ENCODE measurements around the gene IGFBP4. TPM values are rescaled to one million over a fixed set of nuclear protein-coding genes. Genes with fewer than 3 reads are reported as not detected.

The IGFBP4 gene
- total and polyA plus RNA-seq, 2 of the 13 experiments (the other 11 are each of a cell fraction or from before 2014, with no cell fraction given), result 4.1 to 49.0 TPM

DNA sequence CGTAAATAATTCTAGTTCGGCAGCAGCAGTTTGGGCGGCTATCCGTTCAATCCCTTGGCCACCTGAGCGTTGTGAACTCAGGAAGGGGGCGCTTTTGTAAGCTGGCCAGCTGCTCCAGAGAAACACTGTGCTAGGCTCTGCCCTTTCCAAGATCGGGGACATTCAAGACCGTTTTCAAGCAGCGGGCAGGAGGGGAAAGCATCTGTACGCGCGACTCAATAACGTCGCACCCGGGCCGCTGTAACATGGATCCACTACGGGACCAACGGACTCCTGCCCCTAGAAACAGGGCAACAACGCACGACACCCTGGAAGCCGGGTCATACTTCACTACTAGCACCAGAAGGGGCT lies 26.0 kb upstream of the IGFBP4 start (continued):
- TF ChIP-seq ZNF772 (CRISPR knock-in tag; IDR thresholded peaks at IDR 0.05) (no peak), ZNF567 (CRISPR knock-in tag; IDR thresholded peaks at IDR 0.05; ENCODE audit: borderline replicate concordance) (no peak), HES4 (CRISPR knock-in tag; IDR thresholded peaks at IDR 0.05; ENCODE audit: borderline replicate concordance) (no peak), CBX2 (IDR thresholded peaks at IDR 0.05; ENCODE audit: low read depth, low read length) (no peak), CBX2 (CRISPR knock-in tag; IDR thresholded peaks at IDR 0.05; ENCODE audit: low read depth) (no peak), CREB1 (IDR thresholded peaks at IDR 0.05) (no peak), CREB1 (CRISPR knock-in tag; IDR thresholded peaks at IDR 0.05) (no peak), POLR2AphosphoS5 (IDR thresholded peaks at IDR 0.05; ENCODE audit: low read depth, low read length) (no peak), TBL1XR1 (IDR thresholded peaks at IDR 0.05; ENCODE audit: borderline replicate concordance, low read length, partially characterized antibody) (no peak), TGIF2 (CRISPR knock-in tag; IDR thresholded peaks at IDR 0.05) (peak; percentile 14; the same call in 1 of the 2 replicates), ZNF121 (CRISPR knock-in tag; IDR thresholded peaks at IDR 0.05) (peak; percentile 98), ZNF160 (CRISPR knock-in tag; IDR thresholded peaks at IDR 0.05) (no peak), ZNF616 (CRISPR knock-in tag; IDR thresholded peaks at IDR 0.05; ENCODE audit: low read depth) (no peak), ELF1 (CRISPR knock-in tag; IDR thresholded peaks at IDR 0.05) (no peak), ZNF841 (CRISPR knock-in tag; IDR thresholded peaks at IDR 0.05; ENCODE audit: borderline replicate concordance) (no peak), CHCHD3 (CRISPR knock-in tag; IDR thresholded peaks at IDR 0.05) (no peak), ZNF766 (CRISPR knock-in tag; IDR thresholded peaks at IDR 0.05; ENCODE audit: borderline replicate concordance) (no peak)
- TF ChIP-seq, protein P1, sequence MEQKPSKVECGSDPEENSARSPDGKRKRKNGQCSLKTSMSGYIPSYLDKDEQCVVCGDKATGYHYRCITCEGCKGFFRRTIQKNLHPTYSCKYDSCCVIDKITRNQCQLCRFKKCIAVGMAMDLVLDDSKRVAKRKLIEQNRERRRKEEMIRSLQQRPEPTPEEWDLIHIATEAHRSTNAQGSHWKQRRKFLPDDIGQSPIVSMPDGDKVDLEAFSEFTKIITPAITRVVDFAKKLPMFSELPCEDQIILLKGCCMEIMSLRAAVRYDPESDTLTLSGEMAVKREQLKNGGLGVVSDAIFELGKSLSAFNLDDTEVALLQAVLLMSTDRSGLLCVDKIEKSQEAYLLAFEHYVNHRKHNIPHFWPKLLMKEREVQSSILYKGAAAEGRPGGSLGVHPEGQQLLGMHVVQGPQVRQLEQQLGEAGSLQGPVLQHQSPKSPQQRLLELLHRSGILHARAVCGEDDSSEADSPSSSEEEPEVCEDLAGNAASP (CRISPR knock-in tag; IDR thresholded peaks at IDR 0.05; ENCODE audit: borderline replicate concordance), result no peak
- TF ChIP-seq, protein P2, sequence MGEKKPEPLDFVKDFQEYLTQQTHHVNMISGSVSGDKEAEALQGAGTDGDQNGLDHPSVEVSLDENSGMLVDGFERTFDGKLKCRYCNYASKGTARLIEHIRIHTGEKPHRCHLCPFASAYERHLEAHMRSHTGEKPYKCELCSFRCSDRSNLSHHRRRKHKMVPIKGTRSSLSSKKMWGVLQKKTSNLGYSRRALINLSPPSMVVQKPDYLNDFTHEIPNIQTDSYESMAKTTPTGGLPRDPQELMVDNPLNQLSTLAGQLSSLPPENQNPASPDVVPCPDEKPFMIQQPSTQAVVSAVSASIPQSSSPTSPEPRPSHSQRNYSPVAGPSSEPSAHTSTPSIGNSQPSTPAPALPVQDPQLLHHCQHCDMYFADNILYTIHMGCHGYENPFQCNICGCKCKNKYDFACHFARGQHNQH (CRISPR knock-in tag; IDR thresholded peaks at IDR 0.05), result no peak
- TF ChIP-seq, protein P3, sequence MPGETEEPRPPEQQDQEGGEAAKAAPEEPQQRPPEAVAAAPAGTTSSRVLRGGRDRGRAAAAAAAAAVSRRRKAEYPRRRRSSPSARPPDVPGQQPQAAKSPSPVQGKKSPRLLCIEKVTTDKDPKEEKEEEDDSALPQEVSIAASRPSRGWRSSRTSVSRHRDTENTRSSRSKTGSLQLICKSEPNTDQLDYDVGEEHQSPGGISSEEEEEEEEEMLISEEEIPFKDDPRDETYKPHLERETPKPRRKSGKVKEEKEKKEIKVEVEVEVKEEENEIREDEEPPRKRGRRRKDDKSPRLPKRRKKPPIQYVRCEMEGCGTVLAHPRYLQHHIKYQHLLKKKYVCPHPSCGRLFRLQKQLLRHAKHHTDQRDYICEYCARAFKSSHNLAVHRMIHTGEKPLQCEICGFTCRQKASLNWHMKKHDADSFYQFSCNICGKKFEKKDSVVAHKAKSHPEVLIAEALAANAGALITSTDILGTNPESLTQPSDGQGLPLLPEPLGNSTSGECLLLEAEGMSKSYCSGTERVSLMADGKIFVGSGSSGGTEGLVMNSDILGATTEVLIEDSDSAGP (CRISPR knock-in tag; IDR thresholded peaks at IDR 0.05; ENCODE audit: borderline replicate concordance), result no peak
- TF ChIP-seq, protein P4, sequence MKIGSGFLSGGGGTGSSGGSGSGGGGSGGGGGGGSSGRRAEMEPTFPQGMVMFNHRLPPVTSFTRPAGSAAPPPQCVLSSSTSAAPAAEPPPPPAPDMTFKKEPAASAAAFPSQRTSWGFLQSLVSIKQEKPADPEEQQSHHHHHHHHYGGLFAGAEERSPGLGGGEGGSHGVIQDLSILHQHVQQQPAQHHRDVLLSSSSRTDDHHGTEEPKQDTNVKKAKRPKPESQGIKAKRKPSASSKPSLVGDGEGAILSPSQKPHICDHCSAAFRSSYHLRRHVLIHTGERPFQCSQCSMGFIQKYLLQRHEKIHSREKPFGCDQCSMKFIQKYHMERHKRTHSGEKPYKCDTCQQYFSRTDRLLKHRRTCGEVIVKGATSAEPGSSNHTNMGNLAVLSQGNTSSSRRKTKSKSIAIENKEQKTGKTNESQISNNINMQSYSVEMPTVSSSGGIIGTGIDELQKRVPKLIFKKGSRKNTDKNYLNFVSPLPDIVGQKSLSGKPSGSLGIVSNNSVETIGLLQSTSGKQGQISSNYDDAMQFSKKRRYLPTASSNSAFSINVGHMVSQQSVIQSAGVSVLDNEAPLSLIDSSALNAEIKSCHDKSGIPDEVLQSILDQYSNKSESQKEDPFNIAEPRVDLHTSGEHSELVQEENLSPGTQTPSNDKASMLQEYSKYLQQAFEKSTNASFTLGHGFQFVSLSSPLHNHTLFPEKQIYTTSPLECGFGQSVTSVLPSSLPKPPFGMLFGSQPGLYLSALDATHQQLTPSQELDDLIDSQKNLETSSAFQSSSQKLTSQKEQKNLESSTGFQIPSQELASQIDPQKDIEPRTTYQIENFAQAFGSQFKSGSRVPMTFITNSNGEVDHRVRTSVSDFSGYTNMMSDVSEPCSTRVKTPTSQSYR (CRISPR knock-in tag; IDR thresholded peaks at IDR 0.05; ENCODE audit: borderline replicate concordance), result no peak
- TF ChIP-seq, protein P5, sequence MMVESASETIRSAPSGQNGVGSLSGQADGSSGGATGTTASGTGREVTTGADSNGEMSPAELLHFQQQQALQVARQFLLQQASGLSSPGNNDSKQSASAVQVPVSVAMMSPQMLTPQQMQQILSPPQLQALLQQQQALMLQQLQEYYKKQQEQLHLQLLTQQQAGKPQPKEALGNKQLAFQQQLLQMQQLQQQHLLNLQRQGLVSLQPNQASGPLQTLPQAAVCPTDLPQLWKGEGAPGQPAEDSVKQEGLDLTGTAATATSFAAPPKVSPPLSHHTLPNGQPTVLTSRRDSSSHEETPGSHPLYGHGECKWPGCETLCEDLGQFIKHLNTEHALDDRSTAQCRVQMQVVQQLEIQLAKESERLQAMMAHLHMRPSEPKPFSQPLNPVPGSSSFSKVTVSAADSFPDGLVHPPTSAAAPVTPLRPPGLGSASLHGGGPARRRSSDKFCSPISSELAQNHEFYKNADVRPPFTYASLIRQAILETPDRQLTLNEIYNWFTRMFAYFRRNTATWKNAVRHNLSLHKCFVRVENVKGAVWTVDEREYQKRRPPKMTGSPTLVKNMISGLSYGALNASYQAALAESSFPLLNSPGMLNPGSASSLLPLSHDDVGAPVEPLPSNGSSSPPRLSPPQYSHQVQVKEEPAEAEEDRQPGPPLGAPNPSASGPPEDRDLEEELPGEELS (CRISPR knock-in tag; IDR thresholded peaks at IDR 0.05), result peak; percentile 11; the same call in 1 of the 2 replicates

All from HepG2 (cell line).